Measurements from ENCODE around the gene ZNF608.

Gene ZNF608

DNA sequence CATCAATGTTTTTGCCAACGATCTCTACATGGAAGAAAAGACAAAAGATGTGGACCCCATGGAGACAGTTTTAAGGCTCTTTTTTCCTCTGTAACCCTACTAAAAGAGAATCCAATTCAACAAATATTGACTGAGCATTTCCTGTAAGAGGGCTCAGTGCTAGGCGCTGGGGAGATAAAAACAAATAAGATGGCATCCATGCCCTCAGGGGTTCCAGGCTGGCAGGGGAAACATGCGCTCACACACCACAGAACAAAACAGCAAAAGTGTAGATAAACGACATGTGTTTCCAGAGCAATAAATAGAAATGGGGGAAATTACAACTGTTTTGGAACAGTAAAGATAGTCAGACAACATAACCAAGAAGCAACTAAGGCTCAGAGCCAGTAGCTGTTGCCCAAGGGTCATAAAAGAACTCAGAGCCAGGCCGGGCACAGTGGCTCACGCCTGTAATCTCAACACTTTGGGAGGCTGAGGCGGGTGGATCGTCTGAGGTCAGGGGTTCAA lies 25.2 kb downstream of the ZNF608 start:
- Histone ChIP-seq H3K4me3 (replicated peaks; ENCODE audit: insufficient read depth, low read length) (no peak overlapping the region), H3K27me3 (ENCODE audit: insufficient read depth, poor library complexity, severe bottlenecking) (no peaks in the 10 kb centered on the region), H3K27ac (replicated peaks) (no peak overlapping the region)
- no peak for TF ChIP-seq POLR2AphosphoS5 (IDR thresholded peaks at IDR 0.05; ENCODE audit: low read depth)
- TF ChIP-seq, protein P1, sequence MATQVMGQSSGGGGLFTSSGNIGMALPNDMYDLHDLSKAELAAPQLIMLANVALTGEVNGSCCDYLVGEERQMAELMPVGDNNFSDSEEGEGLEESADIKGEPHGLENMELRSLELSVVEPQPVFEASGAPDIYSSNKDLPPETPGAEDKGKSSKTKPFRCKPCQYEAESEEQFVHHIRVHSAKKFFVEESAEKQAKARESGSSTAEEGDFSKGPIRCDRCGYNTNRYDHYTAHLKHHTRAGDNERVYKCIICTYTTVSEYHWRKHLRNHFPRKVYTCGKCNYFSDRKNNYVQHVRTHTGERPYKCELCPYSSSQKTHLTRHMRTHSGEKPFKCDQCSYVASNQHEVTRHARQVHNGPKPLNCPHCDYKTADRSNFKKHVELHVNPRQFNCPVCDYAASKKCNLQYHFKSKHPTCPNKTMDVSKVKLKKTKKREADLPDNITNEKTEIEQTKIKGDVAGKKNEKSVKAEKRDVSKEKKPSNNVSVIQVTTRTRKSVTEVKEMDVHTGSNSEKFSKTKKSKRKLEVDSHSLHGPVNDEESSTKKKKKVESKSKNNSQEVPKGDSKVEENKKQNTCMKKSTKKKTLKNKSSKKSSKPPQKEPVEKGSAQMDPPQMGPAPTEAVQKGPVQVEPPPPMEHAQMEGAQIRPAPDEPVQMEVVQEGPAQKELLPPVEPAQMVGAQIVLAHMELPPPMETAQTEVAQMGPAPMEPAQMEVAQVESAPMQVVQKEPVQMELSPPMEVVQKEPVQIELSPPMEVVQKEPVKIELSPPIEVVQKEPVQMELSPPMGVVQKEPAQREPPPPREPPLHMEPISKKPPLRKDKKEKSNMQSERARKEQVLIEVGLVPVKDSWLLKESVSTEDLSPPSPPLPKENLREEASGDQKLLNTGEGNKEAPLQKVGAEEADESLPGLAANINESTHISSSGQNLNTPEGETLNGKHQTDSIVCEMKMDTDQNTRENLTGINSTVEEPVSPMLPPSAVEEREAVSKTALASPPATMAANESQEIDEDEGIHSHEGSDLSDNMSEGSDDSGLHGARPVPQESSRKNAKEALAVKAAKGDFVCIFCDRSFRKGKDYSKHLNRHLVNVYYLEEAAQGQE (IDR thresholded peaks at IDR 0.05; ENCODE audit: insufficient replicate concordance, low read depth) = no peak
- no peak for TF ChIP-seq GABPA (IDR thresholded peaks at IDR 0.05; ENCODE audit: low read depth)
- no peak for TF ChIP-seq SPI1 (IDR thresholded peaks at IDR 0.05; ENCODE audit: borderline replicate concordance, low read depth)
- TF ChIP-seq, protein P2, sequence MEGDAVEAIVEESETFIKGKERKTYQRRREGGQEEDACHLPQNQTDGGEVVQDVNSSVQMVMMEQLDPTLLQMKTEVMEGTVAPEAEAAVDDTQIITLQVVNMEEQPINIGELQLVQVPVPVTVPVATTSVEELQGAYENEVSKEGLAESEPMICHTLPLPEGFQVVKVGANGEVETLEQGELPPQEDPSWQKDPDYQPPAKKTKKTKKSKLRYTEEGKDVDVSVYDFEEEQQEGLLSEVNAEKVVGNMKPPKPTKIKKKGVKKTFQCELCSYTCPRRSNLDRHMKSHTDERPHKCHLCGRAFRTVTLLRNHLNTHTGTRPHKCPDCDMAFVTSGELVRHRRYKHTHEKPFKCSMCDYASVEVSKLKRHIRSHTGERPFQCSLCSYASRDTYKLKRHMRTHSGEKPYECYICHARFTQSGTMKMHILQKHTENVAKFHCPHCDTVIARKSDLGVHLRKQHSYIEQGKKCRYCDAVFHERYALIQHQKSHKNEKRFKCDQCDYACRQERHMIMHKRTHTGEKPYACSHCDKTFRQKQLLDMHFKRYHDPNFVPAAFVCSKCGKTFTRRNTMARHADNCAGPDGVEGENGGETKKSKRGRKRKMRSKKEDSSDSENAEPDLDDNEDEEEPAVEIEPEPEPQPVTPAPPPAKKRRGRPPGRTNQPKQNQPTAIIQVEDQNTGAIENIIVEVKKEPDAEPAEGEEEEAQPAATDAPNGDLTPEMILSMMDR (IDR thresholded peaks at IDR 0.05; ENCODE audit: insufficient read depth, low read length) = no peak
- no peak for DNase-seq (ENCODE audit: low read depth in 1 of 2, low spot score in 1 of 2)

DNA sequence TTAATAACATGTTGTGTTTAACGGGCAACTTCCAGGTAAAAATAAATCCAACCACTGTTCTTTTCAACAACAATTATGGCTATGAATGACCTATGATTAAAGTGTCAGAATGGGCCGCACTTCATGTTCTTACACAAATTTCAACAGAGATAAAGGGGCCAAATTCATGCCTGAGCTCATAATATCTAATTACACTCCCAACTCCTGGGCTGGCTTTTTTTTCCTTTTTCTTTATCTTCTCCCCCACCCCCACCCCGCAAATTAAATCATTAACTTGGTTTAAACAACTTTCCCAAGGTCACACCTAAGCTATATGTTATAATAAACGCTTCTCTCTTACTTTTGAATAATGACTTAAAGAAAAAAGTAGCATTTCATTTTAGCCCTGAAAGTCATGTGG lies 25.8 kb downstream of the ZNF608 start:
- Histone ChIP-seq H3K27me3 (ENCODE audit: insufficient read depth, poor library complexity, severe bottlenecking) (no peaks in the 10 kb centered on the region), H3K4me3 (replicated peaks; ENCODE audit: insufficient read depth, low read length) (no peak overlapping the region), H3K27ac (replicated peaks) (no peak overlapping the region)
- TF ChIP-seq SPI1 (IDR thresholded peaks at IDR 0.05; ENCODE audit: borderline replicate concordance, low read depth) (no peak), POLR2AphosphoS5 (IDR thresholded peaks at IDR 0.05; ENCODE audit: low read depth) (no peak), GABPA (IDR thresholded peaks at IDR 0.05; ENCODE audit: low read depth) (no peak)
- TF ChIP-seq, protein P2 (IDR thresholded peaks at IDR 0.05; ENCODE audit: insufficient read depth, low read length) = no peak
- TF ChIP-seq, protein P1 (IDR thresholded peaks at IDR 0.05; ENCODE audit: insufficient replicate concordance, low read depth) = no peak
- no peak for DNase-seq (ENCODE audit: low read depth in 1 of 2, low spot score in 1 of 2)

DNA sequence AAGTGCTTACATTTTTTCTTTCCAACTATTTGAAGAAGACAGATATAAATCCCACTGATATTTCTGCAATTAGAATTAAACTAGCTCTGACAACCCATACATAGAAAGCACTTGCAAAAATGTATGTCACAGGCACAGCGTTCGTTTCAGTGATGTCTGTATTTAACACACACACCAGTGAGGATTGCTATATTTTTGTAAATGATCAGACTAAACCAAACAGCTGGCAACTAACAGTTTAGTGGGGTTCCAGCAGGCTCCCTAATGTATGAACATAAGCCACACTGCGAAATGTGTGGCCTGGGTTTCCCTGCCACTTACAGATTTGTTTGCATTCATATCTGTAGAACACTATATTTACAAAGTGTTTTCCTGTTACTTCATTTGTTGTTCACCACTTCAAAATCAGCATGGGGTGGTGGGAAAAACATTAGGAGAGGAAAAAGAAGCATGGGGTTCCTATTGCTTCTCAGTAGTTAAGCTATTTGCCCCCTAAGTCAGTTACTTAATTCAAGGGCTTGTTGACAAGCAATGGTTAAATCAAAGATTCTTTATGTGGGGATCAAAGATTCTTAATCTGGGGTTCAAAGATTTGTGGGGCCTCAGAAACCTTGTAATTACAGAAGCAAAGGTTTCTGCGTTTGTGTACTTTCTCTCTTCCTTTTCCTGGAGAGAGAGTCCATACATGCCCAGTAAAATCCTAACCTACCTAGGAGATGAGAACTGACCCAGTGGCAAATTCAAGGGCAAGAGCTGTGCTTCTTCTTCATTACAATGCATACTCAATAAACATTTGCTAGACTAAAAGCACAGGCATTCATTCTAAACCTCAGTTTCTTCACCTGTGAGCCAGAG lies 27.1 kb downstream of the ZNF608 start:
- no peak overlapping the region for H3K27ac ChIP-seq (replicated peaks)
- DNase-seq (ENCODE audit: low read depth in 1 of 2, low spot score in 1 of 2) = no peak
- no peaks in the 10 kb centered on the region for H3K27me3 ChIP-seq (ENCODE audit: insufficient read depth, poor library complexity, severe bottlenecking)
- TF ChIP-seq POLR2AphosphoS5 (IDR thresholded peaks at IDR 0.05; ENCODE audit: low read depth) = no peak
- TF ChIP-seq, protein P1 (IDR thresholded peaks at IDR 0.05; ENCODE audit: insufficient replicate concordance, low read depth) = no peak
- TF ChIP-seq, protein P2 (IDR thresholded peaks at IDR 0.05; ENCODE audit: insufficient read depth, low read length) = no peak
- no peak for TF ChIP-seq SPI1 (IDR thresholded peaks at IDR 0.05; ENCODE audit: borderline replicate concordance, low read depth)
- TF ChIP-seq GABPA (IDR thresholded peaks at IDR 0.05; ENCODE audit: low read depth) = no peak
- H3K4me3 ChIP-seq (replicated peaks; ENCODE audit: insufficient read depth, low read length) = no peak overlapping the region

Data from HL-60 (cell line).